ENCODE results near the gene COQ10A. TPM values are rescaled to one million over a fixed set of nuclear protein-coding genes. Genes with fewer than 3 reads are reported as not detected.

COQ10A gene
- total and polyA plus RNA-seq, 12 donors = 55.5 to 258 (median 147) TPM

DNA sequence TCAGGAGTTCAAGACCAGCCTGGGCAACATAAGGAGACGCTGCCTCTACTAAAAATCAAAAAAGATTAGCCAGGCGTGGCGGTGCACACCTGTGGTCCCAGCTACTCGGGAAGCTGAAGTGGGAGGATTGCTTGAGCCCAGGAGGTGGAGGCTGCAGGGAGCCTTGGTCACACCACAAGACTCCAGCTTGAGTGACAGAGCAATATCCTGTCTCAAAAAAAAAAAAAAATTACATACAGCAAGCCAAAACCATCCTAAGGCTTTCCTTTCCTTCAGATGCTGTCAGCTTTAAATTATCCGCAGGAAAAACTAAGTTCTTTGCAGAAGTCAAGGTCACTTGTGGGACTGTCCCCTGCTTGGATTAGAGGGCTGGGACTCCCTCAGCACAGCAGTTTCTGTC, 32.1 kb downstream of the COQ10A start:
- TF ChIP-seq CTCF (IDR thresholded peaks at IDR 0.05) = no peak
- 65 to 66% methylated on average over 5 of the region's 5 CpGs for WGBS, 2 donors
- H3K4me1 ChIP-seq = peaks cover 19 to 83% (median 64%) of the 10 kb centered on the region in 9 donors
- H3K27me3 ChIP-seq = no peaks in the 10 kb centered on the region
- peak overlapping the region; percentile 68 to 99 (median 84) for H3K4me3 ChIP-seq
- no peak for DNase-seq
- H3K36me3 ChIP-seq = peaks cover 0 to 54% (median 4%) of the 10 kb centered on the region in 9 donors
- H3K9me3 ChIP-seq = no peaks in the 10 kb centered on the region
- ATAC-seq = no peak
- intact Hi-C loops (cut with DNase I) = no loop called here
- H3K27ac ChIP-seq = peak overlapping the region in 9 of 10 donors; percentile 94 to 100 (median 97)

- TF ChIP-seq CTCF (IDR thresholded peaks at IDR 0.05) = no peak
- Histone ChIP-seq H3K4me3 (peak overlapping the region; percentile 68 to 99 (median 84)), H3K4me1 (peaks cover 19 to 79% (median 62%) of the 10 kb centered on the region in 9 donors), H3K36me3 (peaks cover 0 to 54% (median 4%) of the 10 kb centered on the region in 9 donors), H3K27me3 (no peaks in the 10 kb centered on the region), H3K27ac (peak overlapping the region; percentile 87 to 100 (median 96)), H3K9me3 (no peaks in the 10 kb centered on the region)
- 1 to 2% methylated on average over 10 of the region's 10 CpGs for WGBS, 2 donors
- ATAC-seq (peak in 7 of 8 donors; percentile 2 to 23 (median 3)), DNase-seq (no peak)
- intact Hi-C loops (cut with DNase I) = no loop called here
Observed at GRCh38 chr12:56299308-56299852, 32.6 kb downstream of the COQ10A start.

DNA sequence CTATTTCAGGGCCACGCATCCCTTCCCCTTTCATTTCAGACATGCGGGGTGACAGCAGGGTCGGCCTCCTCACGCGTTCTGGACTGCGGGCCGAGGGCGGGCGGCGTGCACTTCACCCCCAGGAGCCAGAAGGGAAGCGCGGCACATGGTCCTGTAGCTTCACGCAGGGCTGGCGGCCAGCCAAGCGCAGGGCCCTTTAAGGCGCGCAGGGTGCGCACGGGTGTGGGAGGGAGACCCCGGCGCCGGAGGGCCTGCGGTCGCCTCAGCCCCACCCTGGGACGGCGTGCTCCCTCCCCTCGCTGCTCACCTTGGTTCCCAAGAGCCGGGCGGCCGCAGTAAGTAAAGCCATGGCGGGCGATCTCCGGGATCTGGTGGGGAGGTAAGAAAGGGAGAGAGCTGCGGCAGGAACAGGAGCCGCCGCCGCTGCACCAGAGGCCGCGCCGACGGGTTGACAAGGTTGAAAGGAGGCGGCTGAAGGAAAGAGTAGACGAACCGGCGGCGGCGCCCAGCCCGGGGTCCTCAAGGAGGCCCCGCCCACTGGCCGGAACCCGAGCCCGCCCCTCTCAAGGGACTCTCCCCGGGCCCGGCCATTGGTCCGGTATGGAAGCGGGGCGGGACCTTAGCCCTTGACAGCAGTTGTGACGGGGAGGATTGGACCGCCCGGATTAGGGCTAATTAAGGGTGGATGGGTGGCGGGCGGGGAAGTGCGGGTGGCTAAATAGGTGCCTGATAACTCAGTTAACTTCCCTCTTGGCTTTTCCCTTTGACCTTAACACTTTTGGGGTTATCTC, 33.3 kb downstream of the COQ10A start, which contains the start of gene CS:
Gene CS (minus strand): TSS at position 478 of the 791 bp plus-strand sequence. CDS start 129 bp downstream, at position 349.
- intact Hi-C loops (cut with DNase I) = loop anchor here in 2 of 10 donors (2.0 kb wide), 2 partner anchors 17 to 33 kb away; partner anchors contain the start of gene COQ10A (in 2 of the 2)
- Histone ChIP-seq H3K36me3 (peaks cover 0 to 56% (median 4%) of the 10 kb centered on the region in 9 donors), H3K4me1 (peaks cover 19 to 72% (median 58%) of the 10 kb centered on the region in 9 donors), H3K27ac (peak within 1 kb of the TSS; percentile 87 to 100 (median 96)), H3K4me3 (peak within 1 kb of the TSS; percentile 68 to 99 (median 84)), H3K9me3 (no peaks in the 10 kb centered on the region), H3K27me3 (no peaks in the 10 kb centered on the region)
- WGBS, 2 donors = 0% methylated on average over 62 to 63 of the region's 63 CpGs
- DNase-seq (peak; percentile 98 to 99), ATAC-seq (peak; percentile 97 to 99 (median 98))
- no peak for TF ChIP-seq CTCF (IDR thresholded peaks at IDR 0.05)

Data from heart right ventricle (tissue), 16 donors.